MM.1S (cell line): ENCODE data around the gene SFRP2.

ENCODE experiments used
- CTCF ChIP-seq: fragments of 300-600 bp; sonication (generic); IDR thresholded peaks from 2 replicates; pipeline ENCODE4 v1.5.1; 2016; ENCODE audit warnings: antibody characterized with exemption, low read length, mixed read lengths
- EZH2 ChIP-seq: fragments of 300-600 bp; sonication (generic); optimal IDR thresholded peaks from 2 replicates; pipeline ENCODE3; 2017; ENCODE audit warnings: low read depth, mild to moderate bottlenecking, antibody characterized with exemption, low read length, mixed read lengths

- TF ChIP-seq CTCF (no peak), EZH2 (no peak)
These were observed 17.8 kb downstream of the SFRP2 start for GRCh38 chr4:153771046-153771445.
